Activated T-cell treated with anti-CD3 and anti-CD28 coated beads, Interleukin-2, amount 50 U/mL, for 4 hours (primary cell): ENCODE data around the gene KCNC3. TPM values are rescaled to one million over a fixed set of nuclear protein-coding genes. Genes with fewer than 3 reads are reported as not detected.
"Not testable (repeated sequence)": the region's sequence is repeated elsewhere in the genome, so short reads cannot be mapped to it uniquely, and the experiment has no call there.

Source experiments
- ATAC-seq, 2 donors: fragments of 200-7000 bp; cut with Tn5 transposase; one replicate each; pipeline ENCODE4 v1.10.0; 2021
- DNase-seq: peaks from one replicate; pipeline ENCODE4 v3.0.0-alpha.2; 2020
- H3K27me3 Mint-ChIP-seq: one replicate; pipeline ENCODE4 v1.8.0; 2021; ENCODE audit warnings: low read depth, mixed read lengths
- H3K36me3 Mint-ChIP-seq: one replicate; pipeline ENCODE4 v1.8.0; 2022; ENCODE audit warnings: mixed read lengths; ENCODE audit not compliant: insufficient read depth
- H3K4me1 Mint-ChIP-seq: one replicate; pipeline ENCODE4 v1.8.0; 2021; ENCODE audit warnings: low read depth, mixed read lengths
- H3K4me3 Mint-ChIP-seq: one replicate; pipeline ENCODE4 v1.8.0; 2021; ENCODE audit warnings: mild to moderate bottlenecking, moderate library complexity, mixed read lengths
- H3K9me3 Mint-ChIP-seq: one replicate; pipeline ENCODE4 v1.8.0; 2021; ENCODE audit warnings: mixed read lengths
- total RNA-seq, 3 donors: library from RNA; stranded (reverse); gene quantifications; one replicate each; pipeline ENCODE4 v1.2.1, GENCODE V29; 2021

Gene KCNC3
- total RNA-seq, 3 donors from 2014 or later: 4.1 to 5.6 (median 4.6) TPM

DNA sequence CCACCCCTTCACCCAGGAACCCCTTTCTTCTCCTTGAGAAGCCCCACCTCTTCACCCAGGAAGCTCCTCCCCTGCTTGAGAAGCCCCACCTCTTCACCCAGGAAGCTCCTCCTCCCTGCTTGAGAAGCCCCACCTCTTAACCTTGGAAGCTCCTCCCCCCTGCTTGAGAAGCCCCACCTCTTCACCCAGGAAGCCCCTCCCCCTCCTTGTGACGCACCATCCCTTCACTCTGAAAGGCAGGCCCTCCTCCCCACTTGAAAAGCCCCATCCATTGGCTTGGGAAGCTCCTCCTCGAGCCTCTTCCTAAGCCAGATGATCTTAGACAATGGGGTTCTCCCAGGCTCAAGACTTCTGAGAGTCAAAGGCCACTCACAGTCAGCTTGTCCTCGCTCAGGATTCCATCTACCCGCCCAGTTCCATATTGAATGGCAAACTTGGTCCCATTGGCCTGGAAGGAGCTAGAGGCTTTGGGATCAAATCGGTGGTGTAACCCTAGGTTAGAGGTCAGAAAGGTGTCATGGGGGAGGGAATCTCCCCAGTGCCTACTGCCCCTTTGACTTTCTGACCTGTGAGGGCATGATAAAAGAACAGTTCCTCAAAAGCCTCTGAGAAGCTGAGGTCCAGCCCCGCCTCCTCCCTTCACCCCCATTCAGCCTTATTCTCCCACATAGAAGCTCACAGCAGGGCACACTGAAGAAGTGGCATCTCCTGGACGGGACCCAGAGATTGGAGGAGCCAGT is 32.3 kb upstream of the KCNC3 start:
- Mint-ChIP-seq H3K9me3 (peaks cover 3% of the 10 kb centered on the region), H3K4me3 (no peak overlapping the region), H3K36me3 (no peaks in the 10 kb centered on the region), H3K27me3 (no peaks in the 10 kb centered on the region), H3K4me1 (peaks cover 79% of the 10 kb centered on the region)
- no peak for DNase-seq
- ATAC-seq: no peak

- ATAC-seq: no peak
- peaks cover 60% of the 10 kb centered on the region for H3K4me1 Mint-ChIP-seq
- no peaks in the 10 kb centered on the region for H3K36me3 Mint-ChIP-seq
- no peak for DNase-seq
- peak overlapping the region; percentile 88 for H3K4me3 Mint-ChIP-seq
- H3K27me3 Mint-ChIP-seq: no peaks in the 10 kb centered on the region
- peaks cover 3% of the 10 kb centered on the region for H3K9me3 Mint-ChIP-seq
Measured at GRCh38 chr19:50359328-50359818, 30.2 kb upstream of the KCNC3 start.

DNA sequence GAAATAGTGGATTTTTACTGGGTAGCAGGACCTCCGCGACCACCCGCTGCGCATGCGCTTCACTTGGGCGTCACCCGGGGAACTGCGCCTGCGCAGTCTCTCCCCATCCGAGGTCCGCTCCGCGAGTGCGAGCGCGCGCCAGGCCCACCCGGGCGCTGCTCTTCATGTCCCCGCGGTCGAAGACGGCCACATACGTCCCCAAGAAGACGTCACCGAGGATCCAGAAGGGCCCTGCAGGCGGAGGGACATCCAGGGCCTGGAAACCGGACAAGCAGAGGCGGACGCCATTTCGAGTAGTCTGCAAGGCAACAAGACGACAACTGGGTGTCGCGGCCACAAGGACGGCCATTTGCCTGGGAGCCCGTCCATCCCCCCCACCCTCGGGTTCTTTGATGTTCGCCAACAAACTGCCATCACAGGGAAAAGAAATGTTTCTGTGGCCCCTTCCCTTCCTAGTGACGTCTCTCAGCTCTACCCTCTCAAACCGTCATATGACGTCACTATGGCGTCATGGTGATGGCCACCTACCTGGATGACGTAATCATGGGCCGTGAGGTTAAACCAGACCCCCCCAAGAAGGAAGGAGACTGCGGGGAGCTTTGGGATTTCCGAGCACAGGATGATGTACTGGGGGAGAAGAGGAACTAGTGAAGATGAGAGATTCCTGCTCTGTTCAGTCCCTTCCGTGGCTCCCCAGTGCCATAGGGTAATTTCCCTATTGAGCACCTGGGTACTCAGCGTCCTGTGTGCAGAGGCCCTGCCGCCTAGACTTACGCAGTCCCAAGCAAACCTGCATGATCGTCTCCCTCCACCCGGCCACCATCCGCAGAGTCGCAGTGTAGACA is 29.5 kb upstream of the KCNC3 start:
- Mint-ChIP-seq H3K9me3 (peaks cover 3% of the 10 kb centered on the region), H3K27me3 (no peaks in the 10 kb centered on the region), H3K4me3 (peak overlapping the region; percentile 88), H3K36me3 (no peaks in the 10 kb centered on the region), H3K4me1 (peaks cover 56% of the 10 kb centered on the region)
- peak; percentile 73 for DNase-seq
- peak; percentile 12 to 18 for ATAC-seq

DNA sequence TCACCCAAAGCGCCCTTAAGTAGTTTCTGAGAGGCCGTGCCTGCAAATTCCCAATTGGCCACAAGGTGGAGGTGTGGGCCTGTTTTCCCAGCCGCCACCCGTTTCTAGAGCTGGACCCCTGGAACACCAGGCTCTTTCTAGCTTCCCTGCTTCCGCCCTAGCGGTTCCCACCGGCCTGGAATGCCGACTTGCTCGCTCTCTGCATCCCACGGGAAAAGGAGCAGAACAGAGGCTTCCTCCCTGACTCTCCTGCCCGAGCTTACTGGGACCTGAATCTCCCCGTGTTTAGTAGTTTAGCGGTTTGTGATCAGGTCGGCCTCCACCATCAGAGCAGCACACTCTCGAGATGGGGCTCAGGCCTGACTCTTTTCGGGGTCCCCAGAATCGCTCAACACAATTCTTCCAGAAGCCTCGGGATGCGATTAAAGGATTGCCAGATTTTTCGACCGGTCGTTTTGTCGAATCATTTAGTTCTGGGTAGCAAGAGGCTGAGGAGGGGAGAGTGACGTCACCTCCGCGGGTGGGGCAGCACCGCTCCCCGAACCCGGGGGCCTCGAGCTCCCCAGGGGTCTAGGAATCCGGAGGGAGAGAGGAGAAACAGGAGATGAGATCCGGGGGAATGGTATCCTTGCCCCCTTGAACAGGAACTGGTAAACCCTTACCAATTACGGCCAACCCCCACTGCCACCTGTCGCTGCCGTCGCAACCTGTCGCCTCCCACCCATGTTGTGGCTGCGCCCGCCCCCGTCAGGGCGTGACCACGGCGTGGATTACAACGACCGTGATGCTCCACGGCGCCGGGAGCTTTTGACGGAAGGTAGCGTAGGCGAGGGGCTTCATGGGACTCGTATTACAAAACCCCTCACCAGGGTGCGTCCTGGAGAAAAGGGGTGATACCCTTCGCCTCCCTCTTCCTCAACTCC is 28.3 kb upstream of the KCNC3 start:
- no peaks in the 10 kb centered on the region for H3K27me3 Mint-ChIP-seq
- peaks cover 46% of the 10 kb centered on the region for H3K4me1 Mint-ChIP-seq

GRCh38 chr19:50356691-50357177 is 27.6 kb upstream of the KCNC3 start:
- no peaks in the 10 kb centered on the region for H3K27me3 Mint-ChIP-seq
- ATAC-seq (no peak), DNase-seq (no peak)
- peaks cover 39% of the 10 kb centered on the region for H3K4me1 Mint-ChIP-seq
- H3K9me3 Mint-ChIP-seq: peaks cover 3% of the 10 kb centered on the region
- H3K4me3 Mint-ChIP-seq: peak overlapping the region; percentile 88
- no peaks in the 10 kb centered on the region for H3K36me3 Mint-ChIP-seq

More for the DNA sequence above, 28.3 kb upstream of the KCNC3 start:
- no peaks in the 10 kb centered on the region for H3K36me3 Mint-ChIP-seq
- H3K4me3 Mint-ChIP-seq: peak overlapping the region; percentile 88
- ATAC-seq (peak; percentile 77), DNase-seq (peak; percentile 88)
- H3K9me3 Mint-ChIP-seq: peaks cover 3% of the 10 kb centered on the region

GRCh38 chr19:50353487-50353880 is 24.3 kb upstream of the KCNC3 start:
- not testable (repeated sequence) for H3K4me3 Mint-ChIP-seq, H3K4me1 Mint-ChIP-seq, H3K36me3 Mint-ChIP-seq, H3K27me3 Mint-ChIP-seq, ATAC-seq, DNase-seq, H3K9me3 Mint-ChIP-seq

- Mint-ChIP-seq H3K9me3 (no peaks in the 10 kb centered on the region), H3K36me3 (no peaks in the 10 kb centered on the region), H3K4me3 (no peak overlapping the region), H3K4me1 (peaks cover 13% of the 10 kb centered on the region), H3K27me3 (no peaks in the 10 kb centered on the region)
- no peak for DNase-seq
- ATAC-seq: no peak
Measured at GRCh38 chr19:50352242-50352641, 23.1 kb upstream of the KCNC3 start.

DNA sequence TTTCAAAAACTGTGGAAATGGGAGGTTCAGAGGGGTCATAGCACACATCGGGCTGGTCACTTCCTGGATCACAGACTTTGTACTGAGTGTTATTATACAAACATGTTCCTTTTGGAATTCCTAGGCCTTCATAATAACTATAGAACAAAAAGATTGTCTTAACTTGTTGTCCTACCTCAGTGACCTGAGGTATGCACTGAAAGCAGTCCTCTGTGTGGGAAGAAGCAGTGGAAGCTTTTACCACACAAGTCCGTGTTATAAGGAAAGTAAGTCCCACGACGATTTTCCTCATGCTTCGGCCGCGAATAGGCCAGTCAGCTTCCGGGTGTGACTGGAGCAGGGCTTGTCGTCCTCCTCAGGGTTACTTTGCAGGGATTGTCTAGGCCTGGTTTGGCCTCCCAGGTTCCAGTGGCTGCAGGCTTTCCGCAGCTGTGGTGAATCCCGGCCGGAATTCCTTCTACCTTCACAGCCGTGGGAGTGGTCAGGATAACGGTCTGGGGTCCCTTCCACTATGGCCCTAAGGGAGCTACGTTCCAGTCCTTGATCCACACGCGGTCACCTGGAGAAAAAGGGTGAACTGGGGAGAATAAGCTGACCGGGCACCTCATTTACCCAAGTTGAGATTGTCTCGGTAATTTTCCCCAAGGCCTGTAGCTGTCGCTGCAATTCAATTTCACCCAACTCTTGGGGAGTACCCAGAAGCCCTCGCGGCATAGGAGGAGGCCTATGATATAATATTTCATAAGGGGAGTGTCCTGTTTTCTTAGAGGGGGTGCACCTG is 20.3 kb upstream of the KCNC3 start:
- H3K4me3 Mint-ChIP-seq: no peak overlapping the region
- DNase-seq (no peak), ATAC-seq (no peak)
- H3K9me3 Mint-ChIP-seq: peaks cover 3% of the 10 kb centered on the region
- H3K36me3 Mint-ChIP-seq: no peaks in the 10 kb centered on the region
- no peaks in the 10 kb centered on the region for H3K27me3 Mint-ChIP-seq
- H3K4me1 Mint-ChIP-seq: peaks cover 21% of the 10 kb centered on the region

DNA sequence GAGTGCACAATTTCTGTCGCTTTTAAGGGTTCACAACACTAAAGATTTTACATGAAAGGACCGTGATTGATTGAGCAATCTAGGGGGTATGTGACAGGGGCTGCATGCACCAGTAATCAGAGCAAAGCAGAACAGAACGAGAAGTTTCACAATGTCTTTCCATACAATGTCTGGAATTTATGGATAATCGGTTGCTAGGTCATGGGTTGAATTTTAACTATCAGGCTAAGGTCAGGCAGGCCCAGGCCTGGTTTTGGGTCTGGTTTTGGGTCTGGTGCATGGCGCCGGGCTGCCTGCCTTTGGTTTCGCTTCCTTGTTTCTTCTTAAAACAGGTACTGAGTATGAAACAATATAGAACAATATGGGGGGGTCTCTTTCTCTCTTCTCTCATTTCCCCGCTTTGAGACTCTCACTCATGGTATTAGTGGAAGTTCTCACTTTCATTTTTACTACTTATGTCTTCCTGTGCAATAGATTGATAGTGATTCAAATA is 18.0 kb upstream of the KCNC3 start:
- not testable (repeated sequence) for H3K36me3 Mint-ChIP-seq, DNase-seq, H3K9me3 Mint-ChIP-seq, H3K27me3 Mint-ChIP-seq
- peak; percentile 83 to 88 for ATAC-seq
- Mint-ChIP-seq H3K4me1 (peaks cover 21% of the 10 kb centered on the region), H3K4me3 (peak overlapping the region; percentile 42)

DNA sequence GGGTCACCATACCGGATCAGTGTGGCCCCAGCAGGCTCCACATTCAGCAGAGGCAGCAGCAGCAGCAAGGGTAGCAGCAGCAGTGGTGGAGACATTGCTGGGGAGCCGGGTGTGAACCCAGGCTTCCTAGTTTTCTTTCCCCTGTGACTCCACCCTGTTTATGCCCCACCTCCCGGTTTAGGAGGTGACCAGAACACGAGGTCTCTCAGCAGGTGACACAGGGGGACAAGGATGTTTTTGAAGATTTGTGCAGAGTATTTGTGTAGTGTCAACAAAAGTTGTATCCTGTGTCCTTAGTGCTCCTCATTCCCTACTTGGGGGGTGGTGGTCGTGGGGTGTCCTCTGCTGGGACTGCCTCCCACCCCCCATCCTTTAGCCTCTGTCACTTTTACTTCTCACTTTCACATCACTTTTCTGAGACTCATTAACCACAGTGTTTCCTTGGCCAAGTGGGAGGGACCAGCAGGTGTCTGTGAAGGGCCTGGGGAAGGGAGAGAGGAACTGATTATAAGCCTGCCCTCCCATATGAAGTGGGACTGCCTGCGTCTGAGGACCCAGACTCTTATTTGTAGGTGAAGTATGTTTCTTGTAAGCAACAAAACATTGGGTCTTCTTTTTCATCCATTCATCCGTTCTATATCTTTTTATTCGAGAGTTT is 15.6 kb upstream of the KCNC3 start:
- H3K4me3 Mint-ChIP-seq: no peak overlapping the region
- H3K4me1 Mint-ChIP-seq: peaks cover 21% of the 10 kb centered on the region
- no peak for ATAC-seq
- H3K27me3 Mint-ChIP-seq: no peaks in the 10 kb centered on the region
- no peak for DNase-seq
- H3K9me3 Mint-ChIP-seq: peaks cover 3% of the 10 kb centered on the region
- no peaks in the 10 kb centered on the region for H3K36me3 Mint-ChIP-seq

- H3K4me3 Mint-ChIP-seq: no peak overlapping the region
- ATAC-seq: peak in 1 of 2 donors; percentile 18
- peaks cover 3% of the 10 kb centered on the region for H3K4me1 Mint-ChIP-seq
- no peaks in the 10 kb centered on the region for H3K27me3 Mint-ChIP-seq
- DNase-seq: no peak
- H3K9me3 Mint-ChIP-seq: peaks cover 1% of the 10 kb centered on the region
- no peaks in the 10 kb centered on the region for H3K36me3 Mint-ChIP-seq
Measured at GRCh38 chr19:50341091-50341564, 12.0 kb upstream of the KCNC3 start.

- Mint-ChIP-seq H3K9me3 (no peaks in the 10 kb centered on the region), H3K4me3 (no peak overlapping the region), H3K36me3 (no peaks in the 10 kb centered on the region), H3K4me1 (peaks cover 8% of the 10 kb centered on the region), H3K27me3 (peaks cover 3% of the 10 kb centered on the region)
- ATAC-seq (no peak), DNase-seq (no peak)
Measured at GRCh38 chr19:50340331-50340730, 11.2 kb upstream of the KCNC3 start.
